SK-N-SH treated with all-trans-retinoic acid at 6 μM for 48 hours (cell line): ENCODE measurements around the gene MGST3.
"Not testable (repeated sequence)": the region's sequence is repeated elsewhere in the genome, so short reads cannot be mapped to it uniquely, and the experiment has no call there.

Experiments
- ATAC-seq: fragments of 200-7000 bp; cut with Tn5 transposase; 3 replicates; pipeline ENCODE4 v1.9.1; 2020; ENCODE audit warnings: mild to moderate bottlenecking, moderate library complexity
- ARNTL ChIP-seq: fragments of 450-650 bp; formaldehyde crosslinking; IDR thresholded peaks from 2 replicates; pipeline ENCODE4 v1.5.0; 2020; ENCODE audit warnings: low read depth, mild to moderate bottlenecking, moderate library complexity, borderline replicate concordance
- BACH2 ChIP-seq: fragments of 250-450 bp; sonication (Bioruptor Pico); IDR thresholded peaks from 2 replicates; pipeline ENCODE4 v1.9.0; 2021; ENCODE audit warnings: mild to moderate bottlenecking, borderline replicate concordance
- CREB5 ChIP-seq: fragments of 250-450 bp; sonication (Bioruptor Pico); IDR thresholded peaks from 2 replicates; pipeline ENCODE4 v1.5.1; 2020; ENCODE audit warnings: low read depth, mild to moderate bottlenecking, moderate library complexity
- CSDC2 ChIP-seq: fragments of 250-450 bp; sonication (Bioruptor Pico); IDR thresholded peaks from 2 replicates; pipeline ENCODE4 v1.5.0; 2020; ENCODE audit warnings: mild to moderate bottlenecking, moderate library complexity
- CSRNP3 ChIP-seq: fragments of 250-450 bp; sonication (Bioruptor Pico); IDR thresholded peaks from 2 replicates; pipeline ENCODE4 v1.5.1; 2021; ENCODE audit warnings: mild to moderate bottlenecking, moderate library complexity
- ESRRG ChIP-seq: fragments of 250-450 bp; sonication (Bioruptor Pico); IDR thresholded peaks from 2 replicates; pipeline ENCODE4 v1.6.1; 2021; ENCODE audit warnings: mild to moderate bottlenecking
- GLIS3 ChIP-seq: fragments of 250-450 bp; sonication (Bioruptor Pico); IDR thresholded peaks from 2 replicates; pipeline ENCODE4 v1.5.0; 2020; ENCODE audit warnings: mild to moderate bottlenecking, moderate library complexity
- ISL1 ChIP-seq: fragments of 250-450 bp; sonication (Bioruptor Pico); IDR thresholded peaks from 2 replicates; pipeline ENCODE4 v2.1.2; 2022; ENCODE audit warnings: mild to moderate bottlenecking, moderate library complexity
- OSR1 ChIP-seq: fragments of 250-450 bp; sonication (Bioruptor Pico); IDR thresholded peaks from 2 replicates; pipeline ENCODE4 v1.8.0; 2022; ENCODE audit warnings: moderate library complexity, mild to moderate bottlenecking, inconsistent platforms
- PATZ1 ChIP-seq: fragments of 250-450 bp; sonication (Bioruptor Pico); IDR thresholded peaks from 2 replicates; pipeline ENCODE4 v1.8.0; 2020; ENCODE audit warnings: mild to moderate bottlenecking, moderate library complexity, borderline replicate concordance
- POU6F1 ChIP-seq: fragments of 250-450 bp; sonication (Bioruptor Pico); IDR thresholded peaks from 2 replicates; pipeline ENCODE4 v1.8.0; 2021; ENCODE audit warnings: low read depth, mild to moderate bottlenecking, moderate library complexity, borderline replicate concordance
- RARB ChIP-seq: fragments of 250-450 bp; sonication (Bioruptor Pico); IDR thresholded peaks from 2 replicates; pipeline ENCODE4 v1.8.0; 2021; ENCODE audit warnings: mild to moderate bottlenecking, moderate library complexity
- SNAI2 ChIP-seq: fragments of 250-450 bp; sonication (Bioruptor Pico); IDR thresholded peaks from 2 replicates; pipeline ENCODE4 v1.5.0; 2020; ENCODE audit warnings: mild to moderate bottlenecking, moderate library complexity
- TOX ChIP-seq: fragments of 250-450 bp; sonication (Bioruptor Pico); IDR thresholded peaks from 2 replicates; pipeline ENCODE4 v1.8.0; 2021; ENCODE audit warnings: mild to moderate bottlenecking, moderate library complexity, borderline replicate concordance
- TSHZ2 ChIP-seq: fragments of 250-450 bp; sonication (Bioruptor Pico); IDR thresholded peaks from 2 replicates; pipeline ENCODE4 v1.5.0; 2020; ENCODE audit warnings: mild to moderate bottlenecking, moderate library complexity
- ZC3H10 ChIP-seq: fragments of 250-450 bp; sonication (Bioruptor Pico); IDR thresholded peaks from 2 replicates; pipeline ENCODE4 v1.5.1; 2021; ENCODE audit warnings: mild to moderate bottlenecking, moderate library complexity
- ZFP3 ChIP-seq: fragments of 250-450 bp; sonication (Bioruptor Pico); IDR thresholded peaks from 2 replicates; pipeline ENCODE4 v1.5.0; 2020; ENCODE audit warnings: mild to moderate bottlenecking, moderate library complexity
- ZNF70 ChIP-seq: fragments of 450-650 bp; formaldehyde crosslinking; IDR thresholded peaks from 2 replicates; pipeline ENCODE4 v1.5.0; 2020; ENCODE audit warnings: mild to moderate bottlenecking, moderate library complexity
- ZNF8 ChIP-seq: fragments of 450-650 bp; formaldehyde crosslinking; IDR thresholded peaks from 2 replicates; pipeline ENCODE4 v1.5.0; 2020; ENCODE audit warnings: mild to moderate bottlenecking, moderate library complexity

The MGST3 gene

GRCh38 chr1:165635823-165636222 is 4.8 kb downstream of the MGST3 start:
- TF ChIP-seq RARB (CRISPR knock-in tag), result no peak
- TF ChIP-seq SNAI2 (CRISPR knock-in tag), result no peak
- TF ChIP-seq OSR1 (CRISPR knock-in tag), result no peak
- no peak for TF ChIP-seq PATZ1
- no peak for TF ChIP-seq ESRRG (CRISPR knock-in tag)
- no peak for TF ChIP-seq TSHZ2 (CRISPR knock-in tag)
- no peak for TF ChIP-seq CSDC2
- no peak for TF ChIP-seq ISL1 (CRISPR knock-in tag)
- TF ChIP-seq TOX (CRISPR knock-in tag), result no peak
- TF ChIP-seq BACH2 (CRISPR knock-in tag), result no peak
- TF ChIP-seq CREB5 (CRISPR knock-in tag), result no peak
- TF ChIP-seq ZNF8 (CRISPR knock-in tag), result no peak
- TF ChIP-seq ZNF70 (CRISPR knock-in tag), result no peak
- TF ChIP-seq, all 23 proteins: peak for 0

GRCh38 chr1:165637427-165637826 is 6.4 kb downstream of the MGST3 start:
- TF ChIP-seq ZFP3 (CRISPR knock-in tag) (no peak), POU6F1 (CRISPR knock-in tag) (no peak), SNAI2 (CRISPR knock-in tag) (no peak), ZNF8 (CRISPR knock-in tag) (no peak), ARNTL (CRISPR knock-in tag) (no peak), PATZ1 (no peak), ZC3H10 (CRISPR knock-in tag) (no peak), BACH2 (CRISPR knock-in tag) (no peak), CSRNP3 (no peak), GLIS3 (no peak)
- ATAC-seq, result no peak

More at GRCh38 chr1:165635823-165636222, 4.8 kb downstream of the MGST3 start:
- no peak for ATAC-seq

GRCh38 chr1:165638211-165638610 is 7.2 kb downstream of the MGST3 start:
- not testable (repeated sequence) for ATAC-seq
